Small intestine (tissue), 16 donors: ENCODE data around the gene DIAPH2. TPM values are rescaled to one million over a fixed set of nuclear protein-coding genes. Genes with fewer than 3 reads are reported as not detected.

Experiments
- DNase-seq, 2 donors: peaks; one replicate each; pipeline versions ENCODE4 v3.0.0 to v3.0.0-alpha.2; 2013
- FAIRE-seq: peaks from 2 replicates; lab custom pipeline; 2012; peaks lifted over from hg19 to GRCh38; lab: Jason Lieb, UNC
- H3K27ac ChIP-seq, 3 donors: one replicate each; pipeline ENCODE4 v1.5.1; 2013; ENCODE audit warnings: low read length in 2 of 3, mild to moderate bottlenecking in 2 of 3, control low read depth in 1 of 3, inconsistent platforms in 1 of 3, low read depth in 1 of 3, moderate library complexity in 1 of 3
- H3K27me3 ChIP-seq, 3 donors: one replicate each; pipeline ENCODE4 v1.6.1; 2013; ENCODE audit warnings: low read length in 3 of 3, inconsistent platforms in 1 of 3; ENCODE audit not compliant: control insufficient read depth in 3 of 3, insufficient read depth in 3 of 3
- H3K36me3 ChIP-seq, 3 donors: one replicate each; pipeline ENCODE4 v1.6.1; 2013; ENCODE audit warnings: low read length in 3 of 3, inconsistent platforms in 1 of 3, low read depth in 1 of 3, mild to moderate bottlenecking in 1 of 3, moderate library complexity in 1 of 3; ENCODE audit not compliant: control insufficient read depth in 3 of 3, insufficient read depth in 2 of 3
- H3K4me1 ChIP-seq, 3 donors: one replicate each; pipeline ENCODE4 v1.6.1; 2013; ENCODE audit warnings: low read length in 2 of 3, inconsistent platforms in 1 of 3, low read depth in 1 of 3, mild to moderate bottlenecking in 1 of 3, moderate library complexity in 1 of 3; ENCODE audit not compliant: control insufficient read depth in 3 of 3, insufficient read depth in 2 of 3
- H3K4me3 ChIP-seq, 3 donors: one replicate each; pipeline ENCODE4 v1.5.1; 2013; ENCODE audit warnings: low read length in 3 of 3, control low read depth in 1 of 3, inconsistent platforms in 1 of 3, low read depth in 1 of 3, mild to moderate bottlenecking in 1 of 3, moderate library complexity in 1 of 3
- H3K9me3 ChIP-seq, 2 donors: one replicate each; pipeline ENCODE4 v1.6.1; 2013; ENCODE audit warnings: low read depth in 1 of 2, low read length in 1 of 2; ENCODE audit not compliant: control insufficient read depth in 2 of 2, insufficient read depth in 1 of 2
- WGBS, 3 donors: extraction: QIAGEN DNeasy Blood & Tissue Kit; methylation state at CpG; one replicate each; pipeline ENCODE4 v1.1.7; 2013; 5-methylcytosine and 5-hydroxymethylcytosine counted together
- long read RNA-seq, 10 donors: transcript quantifications; one replicate each; lab custom pipeline, GENCODE V29; 2026
- polyA plus RNA-seq, 4 donors: library from polyadenylated mRNA; stranded (reverse) in 3 of 4; unstranded in 1 of 4; fragments of 200-250 nt in 3 of 4; fragments of 120-200 nt in 1 of 4; gene quantifications; one replicate each; pipeline versions ENCODE4 v1.2.1 to v1.2.3, GENCODE V29; 2013
- donor health status: healthy with polysubstance abuse.
- donor health status: control.
- donor health status: control.
- donor health status: Bipolar disorder and iron deficiency.
- donor health status: healthy.

Gene DIAPH2
- polyA plus RNA-seq, result 10 to 100 TPM in 1 of 4 donors, 1 to 10 TPM in 3; 5.1 to 11.7 (median 6.1) TPM
- long read RNA-seq, donor 1, result 0 reads
- long read RNA-seq, donor 2, result 0 reads
- long read RNA-seq, donor 3, result 0 reads
- long read RNA-seq, donor 4, result 0 reads
- long read RNA-seq, donor 5, result 0 reads
- long read RNA-seq, donor 6, result 0 reads
- long read RNA-seq, donor 7, result 0 reads
- long read RNA-seq, donor 8, result 0 reads
- long read RNA-seq, donor 9, result 0 reads
- long read RNA-seq, donor 10, result 0 reads

- Histone ChIP-seq H3K27ac (peak within 1 kb of the TSS; percentile 73 to 92 (median 88)), H3K36me3 (no peaks in the 10 kb centered on the region), H3K4me3 (peak within 1 kb of the TSS; percentile 66 to 83 (median 72)), H3K4me1 (no peaks in the 10 kb centered on the region), H3K27me3 (no peaks in the 10 kb centered on the region), H3K9me3 (no peaks in the 10 kb centered on the region)
- FAIRE-seq, result no peak
- peak; percentile 87 for DNase-seq
- WGBS, 3 donors, result 1 to 22% (median 4%) methylated on average over 42 to 57 of the region's 57 CpGs
Observed at GRCh38 chrX:96684339-96685209, at the start of gene DIAPH2. Gene DIAPH2, plus strand, starts transcription at chrX:96684842.

GRCh38 chrX:96650023-96650422 lies 34.6 kb upstream of the DIAPH2 start:
- DNase-seq (no peak), FAIRE-seq (no peak)
- no peaks in the 10 kb centered on the region for H3K9me3 ChIP-seq
- no peaks in the 10 kb centered on the region for H3K27me3 ChIP-seq
- H3K4me3 ChIP-seq, result no peak overlapping the region
- H3K27ac ChIP-seq, result no peak overlapping the region
- WGBS, 3 donors, result 88 to 91% (median 90%) methylated on average over 2 of the region's 2 CpGs
- H3K4me1 ChIP-seq, result no peaks in the 10 kb centered on the region
- H3K36me3 ChIP-seq, result no peaks in the 10 kb centered on the region

- DNase-seq (peak in 1 of 2 donors; percentile 36), FAIRE-seq (no peak)
- 23 to 87% (median 59%) methylated on average over 15 to 20 of the region's 20 CpGs for WGBS, 3 donors
Observed at GRCh38 chrX:96655947-96656623, 28.6 kb upstream of the DIAPH2 start.

GRCh38 chrX:96682516-96682915 lies 2.1 kb upstream of the DIAPH2 start:
- Histone ChIP-seq H3K4me3 (no peak overlapping the region), H3K4me1 (no peaks in the 10 kb centered on the region), H3K9me3 (no peaks in the 10 kb centered on the region), H3K27ac (no peak overlapping the region), H3K36me3 (no peaks in the 10 kb centered on the region), H3K27me3 (no peaks in the 10 kb centered on the region)
- FAIRE-seq (no peak), DNase-seq (no peak)
- WGBS, 3 donors, result 89 to 96% (median 92%) methylated on average over 4 of the region's 4 CpGs

More at GRCh38 chrX:96655947-96656623, 28.6 kb upstream of the DIAPH2 start:
- no peaks in the 10 kb centered on the region for H3K27me3 ChIP-seq
- no peak overlapping the region for H3K4me3 ChIP-seq
- no peaks in the 10 kb centered on the region for H3K4me1 ChIP-seq
- H3K36me3 ChIP-seq, result no peaks in the 10 kb centered on the region
- no peaks in the 10 kb centered on the region for H3K9me3 ChIP-seq
- H3K27ac ChIP-seq, result no peak overlapping the region

GRCh38 chrX:96683997-96684338 lies 674 bp upstream of the DIAPH2 start:
- H3K4me1 ChIP-seq, result no peaks in the 10 kb centered on the region
- no peaks in the 10 kb centered on the region for H3K27me3 ChIP-seq
- peak overlapping the region in 2 of 3 donors; percentile 66 to 83 for H3K4me3 ChIP-seq
- FAIRE-seq (no peak), DNase-seq (peak in 1 of 2 donors; percentile 1)
- no peaks in the 10 kb centered on the region for H3K36me3 ChIP-seq
- WGBS, 3 donors, result 14 to 34% (median 23%) methylated on average over 8 of the region's 8 CpGs
- H3K27ac ChIP-seq, result peak overlapping the region; percentile 73 to 92 (median 88)
- no peaks in the 10 kb centered on the region for H3K9me3 ChIP-seq

GRCh38 chrX:96685210-96686099 lies 813 bp downstream of the DIAPH2 start:
- no peaks in the 10 kb centered on the region for H3K36me3 ChIP-seq
- FAIRE-seq (no peak), DNase-seq (peak; percentile 41 to 59)
- 1 to 17% (median 5%) methylated on average over 36 to 38 of the region's 38 CpGs for WGBS, 3 donors
- no peaks in the 10 kb centered on the region for H3K4me1 ChIP-seq
- peak overlapping the region; percentile 73 to 92 (median 88) for H3K27ac ChIP-seq
- H3K9me3 ChIP-seq, result no peaks in the 10 kb centered on the region
- no peaks in the 10 kb centered on the region for H3K27me3 ChIP-seq
- H3K4me3 ChIP-seq, result peak overlapping the region; percentile 66 to 83 (median 72)

GRCh38 chrX:96687776-96688175 lies 3.1 kb downstream of the DIAPH2 start:
- DNase-seq, result no peak
- Histone ChIP-seq H3K27me3 (no peaks in the 10 kb centered on the region), H3K9me3 (no peaks in the 10 kb centered on the region), H3K36me3 (no peaks in the 10 kb centered on the region), H3K4me1 (no peaks in the 10 kb centered on the region), H3K4me3 (no peak overlapping the region), H3K27ac (no peak overlapping the region)
- 91 to 100% (median 91%) methylated on average over 2 of the region's 2 CpGs for WGBS, 3 donors
- no peak for FAIRE-seq
